ENCODE measurements around the gene ELMOD3. TPM values are rescaled to one million over a fixed set of nuclear protein-coding genes. Genes with fewer than 3 reads are reported as not detected.

The ELMOD3 gene
- total RNA-seq, 1 donor from 2014 or later, result 21.5 TPM

GRCh38 chr2:85325466-85325811 is 29.1 kb upstream of the ELMOD3 start:
- no peaks in the 10 kb centered on the region for H3K9me3 ChIP-seq (ENCODE audit: low read depth)
- no peak overlapping the region for H2AFZ ChIP-seq (replicated peaks)
- H3K4me3 ChIP-seq, result peak overlapping the region; percentile 79
- no peak overlapping the region for H3K9ac ChIP-seq
- H3K36me3 ChIP-seq, result peaks cover 11% of the 10 kb centered on the region
- H3K36me3 Mint-ChIP-seq, result peaks cover 36% of the 10 kb centered on the region
- peak overlapping the region; percentile 97 for H3K4me3 Mint-ChIP-seq
- H3K4me1 Mint-ChIP-seq, result peaks cover 39% of the 10 kb centered on the region
- peaks cover 30% of the 10 kb centered on the region for H3K4me1 ChIP-seq
- peaks cover 40% of the 10 kb centered on the region for H3K79me2 ChIP-seq (ENCODE audit: low read depth)
- H3K27ac ChIP-seq, result no peak overlapping the region
- no peak for TF ChIP-seq EZH2phosphoT487 (IDR thresholded peaks at IDR 0.05)
- TF ChIP-seq EZH2 (IDR thresholded peaks at IDR 0.05), result no peak
- no peak for TF ChIP-seq CTCF (IDR thresholded peaks at IDR 0.05)
- DNase-seq (ENCODE audit: low spot score), result no peak
- peak overlapping the region; percentile 96 for H3K4me2 ChIP-seq
- no peaks in the 10 kb centered on the region for H3K27me3 ChIP-seq
- peaks cover 38% of the 10 kb centered on the region for H4K20me1 ChIP-seq (ENCODE audit: low read depth)
- no peak overlapping the region for H3K27ac Mint-ChIP-seq
- H3K9me3 Mint-ChIP-seq, result no peaks in the 10 kb centered on the region
- no peaks in the 10 kb centered on the region for H3F3A ChIP-seq (ENCODE audit: low read depth)
- H3K27me3 Mint-ChIP-seq (ENCODE audit: insufficient read depth, low read depth), result no peaks in the 10 kb centered on the region

GRCh38 chr2:85326406-85327159 is 28.0 kb upstream of the ELMOD3 start:
- H3K4me3 Mint-ChIP-seq, result peak overlapping the region; percentile 97
- H3K9me3 ChIP-seq (ENCODE audit: low read depth), result no peaks in the 10 kb centered on the region
- no peak for TF ChIP-seq EZH2 (IDR thresholded peaks at IDR 0.05)
- TF ChIP-seq CTCF (IDR thresholded peaks at IDR 0.05), result no peak
- TF ChIP-seq EZH2phosphoT487 (IDR thresholded peaks at IDR 0.05), result no peak
- H3K27me3 ChIP-seq, result no peaks in the 10 kb centered on the region
- peaks cover 3% of the 10 kb centered on the region for H3K36me3 ChIP-seq
- H2AFZ ChIP-seq (replicated peaks), result no peak overlapping the region
- peak; percentile 13 for DNase-seq (ENCODE audit: low spot score)
- H3K4me1 ChIP-seq, result peaks cover 30% of the 10 kb centered on the region
- no peaks in the 10 kb centered on the region for H3K9me3 Mint-ChIP-seq
- peak overlapping the region; percentile 96 for H3K4me2 ChIP-seq
- H3K4me3 ChIP-seq, result peak overlapping the region; percentile 79
- H3F3A ChIP-seq (ENCODE audit: low read depth), result no peaks in the 10 kb centered on the region
- H3K36me3 Mint-ChIP-seq, result peaks cover 26% of the 10 kb centered on the region
- no peaks in the 10 kb centered on the region for H3K27me3 Mint-ChIP-seq (ENCODE audit: insufficient read depth, low read depth)
- H3K27ac Mint-ChIP-seq, result no peak overlapping the region
- peaks cover 35% of the 10 kb centered on the region for H4K20me1 ChIP-seq (ENCODE audit: low read depth)
- H3K79me2 ChIP-seq (ENCODE audit: low read depth), result peaks cover 40% of the 10 kb centered on the region
- H3K9ac ChIP-seq, result peak overlapping the region; percentile 71
- H3K27ac ChIP-seq, result no peak overlapping the region
- H3K4me1 Mint-ChIP-seq, result peaks cover 39% of the 10 kb centered on the region

- Histone ChIP-seq H3K4me1 (peaks cover 30% of the 10 kb centered on the region), H2AFZ (replicated peaks) (peak overlapping the region; percentile 87), H3F3A (ENCODE audit: low read depth) (no peaks in the 10 kb centered on the region), H4K20me1 (ENCODE audit: low read depth) (peaks cover 32% of the 10 kb centered on the region), H3K9me3 (ENCODE audit: low read depth) (no peaks in the 10 kb centered on the region), H3K79me2 (ENCODE audit: low read depth) (peaks cover 40% of the 10 kb centered on the region), H3K27ac (no peak overlapping the region), H3K4me2 (peak overlapping the region; percentile 96), H3K4me3 (peak overlapping the region; percentile 79), H3K9ac (peak overlapping the region; percentile 71), H3K36me3 (no peaks in the 10 kb centered on the region), H3K27me3 (no peaks in the 10 kb centered on the region)
- Mint-ChIP-seq H3K27ac (peak overlapping the region; percentile 99), H3K27me3 (ENCODE audit: insufficient read depth, low read depth) (peaks cover 3% of the 10 kb centered on the region), H3K4me3 (peak overlapping the region; percentile 97), H3K36me3 (peaks cover 19% of the 10 kb centered on the region), H3K9me3 (no peaks in the 10 kb centered on the region), H3K4me1 (peaks cover 39% of the 10 kb centered on the region)
- peak; percentile 70 for DNase-seq (ENCODE audit: low spot score)
- TF ChIP-seq CTCF (IDR thresholded peaks at IDR 0.05) (no peak), EZH2 (IDR thresholded peaks at IDR 0.05) (no peak), EZH2phosphoT487 (IDR thresholded peaks at IDR 0.05) (no peak)
Observed at GRCh38 chr2:85327160-85327821, 27.3 kb upstream of the ELMOD3 start.
